Measurements from ENCODE around the gene MOB3A.

The MOB3A gene

DNA sequence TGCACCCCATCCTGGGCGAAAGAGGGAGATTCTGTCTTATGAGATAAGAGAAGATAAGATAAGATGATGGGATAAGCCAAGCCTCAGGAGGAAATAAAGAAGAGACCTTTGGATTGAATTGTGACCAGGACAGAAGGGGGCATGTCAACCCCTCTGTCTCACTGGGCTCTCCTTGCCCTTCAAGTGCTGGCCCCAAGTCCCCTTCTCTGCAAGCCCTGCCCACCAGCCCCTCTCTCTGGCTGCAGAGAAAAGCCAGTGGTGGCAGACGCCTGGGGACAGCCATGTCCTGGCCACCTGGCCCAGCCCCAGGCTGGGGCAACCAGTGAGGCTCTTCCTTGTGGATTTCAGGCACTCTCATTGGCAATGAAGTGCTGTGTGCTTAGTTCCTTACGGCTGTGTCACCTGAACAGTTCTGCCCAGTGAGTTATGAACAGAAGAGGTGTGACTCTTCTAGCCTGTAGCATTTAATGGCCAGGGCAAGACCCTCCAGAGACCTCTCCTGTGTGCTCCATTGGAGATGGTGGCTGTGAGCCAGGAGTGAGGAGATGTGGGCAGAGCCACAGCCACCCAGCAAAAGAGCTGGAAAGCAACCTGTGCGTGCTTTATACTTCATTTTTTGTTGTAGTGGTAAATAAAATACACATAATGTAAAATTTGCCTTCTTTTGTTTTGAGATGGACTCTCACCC, 74.5 kb downstream of the MOB3A start:
- DNase-seq = no peak

All from NCI-H1930 (cell line).